ENCODE measurements around the gene PLS3. TPM values are rescaled to one million over a fixed set of nuclear protein-coding genes. Genes with fewer than 3 reads are reported as not detected.

Gene PLS3
- total and polyA plus RNA-seq, 2 donors (not counting 3 experiments of a cell fraction or from before 2014, with no cell fraction given), result 120 to 329 TPM

GRCh38 chrX:115696039-115696438 is 135.1 kb downstream of the PLS3 start:
- H3K4me2 ChIP-seq (ENCODE audit: insufficient read depth, low read length), result no peak overlapping the region
- no peaks in the 10 kb centered on the region for H3K9me3 ChIP-seq (replicated peaks; ENCODE audit: control insufficient read depth, insufficient read depth, low read length)
- no peaks in the 10 kb centered on the region for H4K20me1 ChIP-seq (replicated peaks; ENCODE audit: control insufficient read depth, extremely low read depth, insufficient read depth, low read length)
- no peaks in the 10 kb centered on the region for H3K36me3 ChIP-seq (ENCODE audit: control insufficient read depth in 2 of 2, extremely low read depth in 1 of 2, insufficient read depth in 2 of 2, low read length in 2 of 2)
- no peak for TF ChIP-seq FOS (IDR thresholded peaks at IDR 0.05; ENCODE audit: borderline replicate concordance, insufficient read depth, low read length)
- TF ChIP-seq MAX (IDR thresholded peaks at IDR 0.05; ENCODE audit: insufficient read depth, insufficient read length), result no peak
- TF ChIP-seq MYC (IDR thresholded peaks at IDR 0.05; ENCODE audit: low read depth, low read length), result no peak
- TF ChIP-seq POLR2AphosphoS5 (IDR thresholded peaks at IDR 0.05; ENCODE audit: insufficient read depth, low read depth, low read length), result no peak
- no peak for TF ChIP-seq JUN (IDR thresholded peaks at IDR 0.05; ENCODE audit: borderline replicate concordance, insufficient read depth, insufficient read length, low read depth)
- TF ChIP-seq GATA2 (IDR thresholded peaks at IDR 0.05; ENCODE audit: insufficient read depth, insufficient read length, low read depth, low read length), result no peak
- TF ChIP-seq POLR2A (IDR thresholded peaks at IDR 0.05; ENCODE audit: low read depth, low read length), result no peak
- TF ChIP-seq CTCF (IDR thresholded peaks at IDR 0.05; ENCODE audit: extremely low read depth in 1 of 2, insufficient read depth in 1 of 2, low read depth in 1 of 2, low read length in 2 of 2), result no peak
- no peak for TF ChIP-seq EZH2 (IDR thresholded peaks at IDR 0.05; ENCODE audit: borderline replicate concordance, low read depth, low read length, severe bottlenecking)
- dilution Hi-C loops (cut with MboI; ENCODE audit: extremely low pct_ligation_motif_present, low sequenced_read_pairs), result no loop called here
- H3K9me1 ChIP-seq (replicated peaks; ENCODE audit: control insufficient read depth, extremely low read depth, insufficient read depth, low read length), result no peaks in the 10 kb centered on the region
- POLR2A ChIA-PET, result no interaction called here
- H3K4me1 ChIP-seq (ENCODE audit: control insufficient read depth, extremely low read depth, insufficient read depth, low read length), result no peaks in the 10 kb centered on the region
- CTCF ChIA-PET, result no interaction called here
- no peak for FAIRE-seq
- no peaks in the 10 kb centered on the region for H3K79me2 ChIP-seq (ENCODE audit: control insufficient read depth, insufficient read depth, low read length)
- no peak overlapping the region for H3K9ac ChIP-seq (replicated peaks; ENCODE audit: extremely low read depth, insufficient read depth, low read length)
- no peak overlapping the region for H3K4me3 ChIP-seq (replicated peaks in 1 of 3; ENCODE audit: insufficient read depth in 1 of 3, low read depth in 1 of 3, low read length in 3 of 3)
- intact Hi-C loops (cut with micrococcal nuclease), result no loop called here
- no peaks in the 10 kb centered on the region for H3K27me3 ChIP-seq (ENCODE audit: control insufficient read depth in 2 of 2, insufficient read depth in 2 of 2, low read length in 2 of 2)
- BruUV-seq (replicated peaks), result no TSS peak
- H3K27ac ChIP-seq (ENCODE audit: insufficient read depth, low read depth, low read length), result no peak overlapping the region
- DNase-seq (ENCODE audit: low read depth, low spot score), result no peak
- H2AFZ ChIP-seq (ENCODE audit: low read depth, low read length), result no peak overlapping the region
